RCC 7860 (cell line): ENCODE data around the gene INHBB.
"Not testable (repeated sequence)": the region's sequence is repeated elsewhere in the genome, so short reads cannot be mapped to it uniquely, and the experiment has no call there.

ENCODE experiments used
- DNase-seq: peaks from one replicate; pipeline ENCODE4 v3.0.0-alpha.2; 2015; ENCODE audit warnings: low spot score
- FAIRE-seq: peaks from 2 replicates; lab custom pipeline; 2012; peaks lifted over from hg19 to GRCh38; lab: Jason Lieb, UNC

INHBB gene

GRCh38 chr2:120376679-120377640 is 31.0 kb downstream of the INHBB start:
- FAIRE-seq (no peak), DNase-seq (no peak)

GRCh38 chr2:120378605-120379004 is 32.7 kb downstream of the INHBB start:
- no peak for DNase-seq
- FAIRE-seq = no peak

- FAIRE-seq (no peak), DNase-seq (no peak)
Measured at GRCh38 chr2:120379916-120380893, 34.3 kb downstream of the INHBB start.

- FAIRE-seq = no peak
Measured at GRCh38 chr2:120381192-120381591, 35.3 kb downstream of the INHBB start.

GRCh38 chr2:120381661-120382060 is 35.7 kb downstream of the INHBB start:
- no peak for FAIRE-seq

More at GRCh38 chr2:120381192-120381591, 35.3 kb downstream of the INHBB start:
- no peak for DNase-seq

GRCh38 chr2:120382541-120383144 is 36.7 kb downstream of the INHBB start:
- no peak for FAIRE-seq

More at GRCh38 chr2:120381661-120382060, 35.7 kb downstream of the INHBB start:
- no peak for DNase-seq

GRCh38 chr2:120383191-120383590 is 37.3 kb downstream of the INHBB start:
- DNase-seq (no peak), FAIRE-seq (no peak)

More at GRCh38 chr2:120382541-120383144, 36.7 kb downstream of the INHBB start:
- DNase-seq = no peak

- FAIRE-seq (no peak), DNase-seq (no peak)
Measured at GRCh38 chr2:120383631-120384340, 37.9 kb downstream of the INHBB start.

- FAIRE-seq = no peak
Measured at GRCh38 chr2:120384486-120385354, 38.8 kb downstream of the INHBB start.

GRCh38 chr2:120385355-120386127 is 39.6 kb downstream of the INHBB start:
- DNase-seq (no peak), FAIRE-seq (no peak)

More at GRCh38 chr2:120384486-120385354, 38.8 kb downstream of the INHBB start:
- no peak for DNase-seq

GRCh38 chr2:120388222-120389035 is 42.5 kb downstream of the INHBB start:
- no peak for DNase-seq
- no peak for FAIRE-seq

GRCh38 chr2:120389036-120389391 is 43.1 kb downstream of the INHBB start:
- DNase-seq (no peak), FAIRE-seq (no peak)

GRCh38 chr2:120390381-120391055 is 44.6 kb downstream of the INHBB start:
- FAIRE-seq (no peak), DNase-seq (no peak)

GRCh38 chr2:120391382-120391781 is 45.4 kb downstream of the INHBB start:
- not testable (repeated sequence) for DNase-seq, FAIRE-seq

GRCh38 chr2:120391911-120392665 is 46.2 kb downstream of the INHBB start:
- no peak for DNase-seq
- no peak for FAIRE-seq

GRCh38 chr2:120392923-120393322 is 47.0 kb downstream of the INHBB start:
- DNase-seq = no peak
- FAIRE-seq = no peak
